ENCODE results near the gene GPC1.

Gene GPC1

DNA sequence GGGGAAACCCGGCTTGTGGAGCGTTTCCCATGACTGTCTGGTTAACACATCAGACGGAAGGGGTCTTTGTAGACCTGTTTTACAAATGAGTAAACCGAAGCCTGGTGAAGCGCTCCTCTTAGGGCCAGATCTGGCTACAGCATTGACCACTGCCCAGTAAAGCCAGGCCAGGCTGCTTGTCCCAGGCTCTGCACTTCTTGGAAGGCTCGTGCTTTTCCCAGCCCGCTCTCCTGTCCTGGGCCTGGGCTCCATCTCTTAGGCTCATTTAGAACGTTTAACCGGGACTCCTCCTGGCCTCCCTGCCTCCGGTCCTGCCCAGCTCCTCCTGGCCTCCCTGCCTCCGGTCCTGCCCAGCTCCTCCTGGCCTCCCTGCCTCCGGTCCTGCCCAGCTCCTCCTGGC is 4.8 kb downstream of the GPC1 start:
- DNase-seq (ENCODE audit: low spot score): no peak
- Histone ChIP-seq H3K27ac (no peak overlapping the region), H3K4me3 (no peak overlapping the region)
- TF ChIP-seq CTCF (IDR thresholded peaks at IDR 0.05): no peak

DNA sequence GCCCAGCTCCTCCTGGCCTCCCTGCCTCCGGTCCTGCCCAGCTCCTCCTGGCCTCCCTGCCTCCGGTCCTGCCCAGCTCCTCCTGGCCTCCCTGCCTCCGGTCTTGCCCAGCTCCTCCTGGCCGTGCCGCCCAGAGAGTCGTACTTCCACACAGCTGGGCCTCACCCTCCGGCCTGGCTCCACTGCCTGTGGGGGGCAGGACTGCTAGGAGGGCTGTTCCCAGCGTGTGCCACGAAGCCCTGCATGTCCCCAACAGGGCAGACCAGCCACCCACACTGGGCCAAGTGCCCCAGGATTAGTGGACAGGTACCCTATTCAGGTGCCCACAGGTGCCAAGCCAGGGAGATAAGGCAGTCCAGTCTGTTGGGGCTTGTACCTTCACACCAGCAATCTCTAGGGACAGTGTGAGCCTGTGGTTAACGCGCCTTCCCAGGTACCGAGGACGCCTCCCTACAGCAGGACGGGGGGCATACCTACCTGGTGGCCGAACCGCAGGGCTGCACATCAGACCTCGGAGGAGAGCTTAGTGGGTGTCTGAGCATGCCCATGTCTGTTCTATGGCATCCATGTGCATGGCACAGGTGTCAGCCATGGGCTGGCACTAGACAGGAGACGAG is 5.3 kb downstream of the GPC1 start:
- TF ChIP-seq CTCF (IDR thresholded peaks at IDR 0.05): no peak

GRCh38 chr2:240441326-240441992 is 6.0 kb downstream of the GPC1 start:
- Histone ChIP-seq H3K4me3 (no peak overlapping the region), H3K27ac (no peak overlapping the region)
- DNase-seq (ENCODE audit: low spot score): no peak
- TF ChIP-seq CTCF (IDR thresholded peaks at IDR 0.05): no peak

More for the DNA sequence above, 5.3 kb downstream of the GPC1 start:
- no peak overlapping the region for H3K27ac ChIP-seq
- no peak for DNase-seq (ENCODE audit: low spot score)
- H3K4me3 ChIP-seq: no peak overlapping the region

GRCh38 chr2:240441993-240442411 is 6.5 kb downstream of the GPC1 start:
- H3K4me3 ChIP-seq: no peak overlapping the region
- no peak overlapping the region for H3K27ac ChIP-seq
- no peak for TF ChIP-seq CTCF (IDR thresholded peaks at IDR 0.05)
- DNase-seq (ENCODE audit: low spot score): no peak

GRCh38 chr2:240442891-240443715 is 7.6 kb downstream of the GPC1 start:
- Histone ChIP-seq H3K4me3 (no peak overlapping the region), H3K27ac (no peak overlapping the region)
- TF ChIP-seq CTCF (IDR thresholded peaks at IDR 0.05): no peak
- no peak for DNase-seq (ENCODE audit: low spot score)

DNA sequence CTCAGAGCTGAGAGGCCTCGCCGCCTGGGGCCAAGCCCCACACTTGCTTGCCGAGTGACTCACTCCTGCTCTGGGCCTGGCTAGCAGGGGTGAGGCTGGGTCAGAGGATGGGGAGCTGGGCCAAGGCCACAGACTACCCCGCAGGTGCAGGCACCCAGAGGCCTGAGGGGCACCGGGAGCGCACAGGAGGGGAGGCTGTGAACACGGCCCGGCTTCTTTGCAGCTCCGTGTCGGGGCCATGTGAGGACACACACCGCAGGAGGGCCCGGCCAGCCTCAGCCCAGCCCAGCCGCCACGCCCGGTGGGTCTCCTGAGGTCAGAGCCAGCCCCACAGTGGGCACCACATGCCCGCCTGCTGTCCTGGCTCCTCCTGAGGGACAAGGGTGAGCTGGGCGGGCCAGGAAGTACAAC is 8.4 kb downstream of the GPC1 start:
- TF ChIP-seq CTCF (IDR thresholded peaks at IDR 0.05): no peak
- no peak for DNase-seq (ENCODE audit: low spot score)
- Histone ChIP-seq H3K27ac (no peak overlapping the region), H3K4me3 (no peak overlapping the region)

Data from coronary artery (tissue), 2 donors.